Measurements from ENCODE around the gene HRH1. TPM values are rescaled to one million over a fixed set of nuclear protein-coding genes. Genes with fewer than 3 reads are reported as not detected.

Gene HRH1
- total RNA-seq, 2 experiments from 2014 or later, result not detected

GRCh38 chr3:11168881-11169805, 14.8 kb downstream of the HRH1 start:
- DNase-seq (no peak), ATAC-seq (ENCODE audit: poor library complexity) (no peak)
- ChIA-PET POLR2A (no interaction called here), CTCF (no interaction called here)
- no peaks in the 10 kb centered on the region for H3K36me3 Mint-ChIP-seq (ENCODE audit: low read depth)
- intact Hi-C loops (cut with DNase I, micrococcal nuclease), result no loop called here
- Histone ChIP-seq H3K9me3 (ENCODE audit: control insufficient read depth in 1 of 2, insufficient read depth in 1 of 2, low read length in 2 of 2) (no peaks in the 10 kb centered on the region), H3K36me3 (ENCODE audit: insufficient read depth, low read length) (no peaks in the 10 kb centered on the region), H3K4me3 (ENCODE audit: low read length) (no peak overlapping the region), H3K27ac (ENCODE audit: low read depth in 1 of 2, low read length in 2 of 2) (no peak overlapping the region), H3K4me1 (ENCODE audit: insufficient read depth, low read length) (no peaks in the 10 kb centered on the region), H3K27me3 (ENCODE audit: control insufficient read depth in 1 of 2, insufficient read depth in 2 of 2, low read length in 2 of 2) (no peaks in the 10 kb centered on the region)
- H3K4me1 Mint-ChIP-seq (ENCODE audit: low read depth), result no peaks in the 10 kb centered on the region
- H3K9me3 Mint-ChIP-seq, result no peaks in the 10 kb centered on the region
- H3K27ac Mint-ChIP-seq, result no peak overlapping the region
- H3K27me3 Mint-ChIP-seq, result no peaks in the 10 kb centered on the region
- TF ChIP-seq, protein P1, sequence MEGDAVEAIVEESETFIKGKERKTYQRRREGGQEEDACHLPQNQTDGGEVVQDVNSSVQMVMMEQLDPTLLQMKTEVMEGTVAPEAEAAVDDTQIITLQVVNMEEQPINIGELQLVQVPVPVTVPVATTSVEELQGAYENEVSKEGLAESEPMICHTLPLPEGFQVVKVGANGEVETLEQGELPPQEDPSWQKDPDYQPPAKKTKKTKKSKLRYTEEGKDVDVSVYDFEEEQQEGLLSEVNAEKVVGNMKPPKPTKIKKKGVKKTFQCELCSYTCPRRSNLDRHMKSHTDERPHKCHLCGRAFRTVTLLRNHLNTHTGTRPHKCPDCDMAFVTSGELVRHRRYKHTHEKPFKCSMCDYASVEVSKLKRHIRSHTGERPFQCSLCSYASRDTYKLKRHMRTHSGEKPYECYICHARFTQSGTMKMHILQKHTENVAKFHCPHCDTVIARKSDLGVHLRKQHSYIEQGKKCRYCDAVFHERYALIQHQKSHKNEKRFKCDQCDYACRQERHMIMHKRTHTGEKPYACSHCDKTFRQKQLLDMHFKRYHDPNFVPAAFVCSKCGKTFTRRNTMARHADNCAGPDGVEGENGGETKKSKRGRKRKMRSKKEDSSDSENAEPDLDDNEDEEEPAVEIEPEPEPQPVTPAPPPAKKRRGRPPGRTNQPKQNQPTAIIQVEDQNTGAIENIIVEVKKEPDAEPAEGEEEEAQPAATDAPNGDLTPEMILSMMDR (IDR thresholded peaks at IDR 0.05), result no peak
- no peak overlapping the region for H3K4me3 Mint-ChIP-seq

GRCh38 chr3:11170052-11170770, 15.9 kb downstream of the HRH1 start:
- H3K27ac Mint-ChIP-seq, result no peak overlapping the region
- CTCF ChIA-PET, result no interaction called here
- Histone ChIP-seq H3K27ac (ENCODE audit: low read depth in 1 of 2, low read length in 2 of 2) (no peak overlapping the region), H3K4me1 (ENCODE audit: insufficient read depth, low read length) (no peaks in the 10 kb centered on the region), H3K36me3 (ENCODE audit: insufficient read depth, low read length) (no peaks in the 10 kb centered on the region), H3K9me3 (ENCODE audit: control insufficient read depth in 1 of 2, insufficient read depth in 1 of 2, low read length in 2 of 2) (no peaks in the 10 kb centered on the region), H3K4me3 (ENCODE audit: low read length) (no peak overlapping the region), H3K27me3 (ENCODE audit: control insufficient read depth in 1 of 2, insufficient read depth in 2 of 2, low read length in 2 of 2) (no peaks in the 10 kb centered on the region)
- intact Hi-C loops (cut with DNase I, micrococcal nuclease), result no loop called here
- H3K9me3 Mint-ChIP-seq, result no peaks in the 10 kb centered on the region
- no peak overlapping the region for H3K4me3 Mint-ChIP-seq
- ATAC-seq (ENCODE audit: poor library complexity), result no peak
- TF ChIP-seq, protein P1 (IDR thresholded peaks at IDR 0.05), result no peak
- H3K36me3 Mint-ChIP-seq (ENCODE audit: low read depth), result no peaks in the 10 kb centered on the region
- H3K27me3 Mint-ChIP-seq, result no peaks in the 10 kb centered on the region
- H3K4me1 Mint-ChIP-seq (ENCODE audit: low read depth), result no peaks in the 10 kb centered on the region
- POLR2A ChIA-PET, result no interaction called here
- DNase-seq, result no peak

- intact Hi-C loops (cut with DNase I, micrococcal nuclease), result no loop called here
- DNase-seq (no peak), ATAC-seq (ENCODE audit: poor library complexity) (no peak)
- ChIA-PET CTCF (no interaction called here), POLR2A (no interaction called here)
- H3K27ac Mint-ChIP-seq, result no peak overlapping the region
- no peak overlapping the region for H3K4me3 Mint-ChIP-seq
- no peaks in the 10 kb centered on the region for H3K36me3 Mint-ChIP-seq (ENCODE audit: low read depth)
- no peaks in the 10 kb centered on the region for H3K9me3 Mint-ChIP-seq
- Histone ChIP-seq H3K9me3 (ENCODE audit: control insufficient read depth in 1 of 2, insufficient read depth in 1 of 2, low read length in 2 of 2) (no peaks in the 10 kb centered on the region), H3K27ac (ENCODE audit: low read depth in 1 of 2, low read length in 2 of 2) (no peak overlapping the region), H3K36me3 (ENCODE audit: insufficient read depth, low read length) (no peaks in the 10 kb centered on the region), H3K4me1 (ENCODE audit: insufficient read depth, low read length) (no peaks in the 10 kb centered on the region), H3K4me3 (ENCODE audit: low read length) (no peak overlapping the region), H3K27me3 (ENCODE audit: control insufficient read depth in 1 of 2, insufficient read depth in 2 of 2, low read length in 2 of 2) (no peaks in the 10 kb centered on the region)
- TF ChIP-seq, protein P1 (IDR thresholded peaks at IDR 0.05), result no peak
- no peaks in the 10 kb centered on the region for H3K27me3 Mint-ChIP-seq
- no peaks in the 10 kb centered on the region for H3K4me1 Mint-ChIP-seq (ENCODE audit: low read depth)
These were observed 17.9 kb downstream of the HRH1 start for GRCh38 chr3:11172096-11172690.

All from CD4-positive, alpha-beta T cell (primary cell).